ENCODE data around the gene OR2AK2. TPM values are rescaled to one million over a fixed set of nuclear protein-coding genes. Genes with fewer than 3 reads are reported as not detected.

Gene OR2AK2
- polyA plus RNA-seq, 1 donor from 2014 or later, result not detected

GRCh38 chr1:247998811-247999210 lies 33.8 kb downstream of the OR2AK2 start:
- H3K36me3 ChIP-seq (ENCODE audit: insufficient read depth, low read length), result no peaks in the 10 kb centered on the region
- H2AFZ ChIP-seq (ENCODE audit: low read depth, low read length), result no peak overlapping the region
- H3K27me3 ChIP-seq (ENCODE audit: insufficient read depth, low read depth, low read length), result no peaks in the 10 kb centered on the region
- no peak overlapping the region for H3K9ac ChIP-seq (ENCODE audit: low read length)
- no peaks in the 10 kb centered on the region for H3K9me3 ChIP-seq (ENCODE audit: low read length)
- H4K20me1 ChIP-seq (ENCODE audit: insufficient read depth), result no peaks in the 10 kb centered on the region
- no peaks in the 10 kb centered on the region for H3K79me2 ChIP-seq (replicated peaks; ENCODE audit: insufficient read depth, low read length)
- H3F3A ChIP-seq (ENCODE audit: insufficient read depth, low read length, poor library complexity, severe bottlenecking), result no peaks in the 10 kb centered on the region
- TF ChIP-seq SMC3 (conservative IDR thresholded peaks at IDR 0.05; ENCODE audit: poor library complexity), result no peak
- no peak for TF ChIP-seq EZH2 (IDR thresholded peaks at IDR 0.05; ENCODE audit: borderline replicate concordance, insufficient read depth, low read length, poor library complexity, severe bottlenecking)
- no peak for TF ChIP-seq POLR2AphosphoS5 (IDR thresholded peaks at IDR 0.05)
- TF ChIP-seq RAD21 (conservative IDR thresholded peaks at IDR 0.05), result no peak
- TF ChIP-seq REST (IDR thresholded peaks at IDR 0.05; ENCODE audit: borderline replicate concordance), result no peak
- no peak for TF ChIP-seq EP300 (conservative IDR thresholded peaks at IDR 0.05; ENCODE audit: poor library complexity, severe bottlenecking)
- no peak for TF ChIP-seq CTCF (IDR thresholded peaks at IDR 0.05; ENCODE audit: poor library complexity, severe bottlenecking)
- TF ChIP-seq TAF1 (IDR thresholded peaks at IDR 0.05; ENCODE audit: low read depth), result no peak
- TF ChIP-seq MXI1 (conservative IDR thresholded peaks at IDR 0.05; ENCODE audit: poor library complexity, severe bottlenecking), result no peak
- no peak overlapping the region for H3K4me3 ChIP-seq (ENCODE audit: low read length)
- no peak overlapping the region for H3K4me2 ChIP-seq (ENCODE audit: low read length)
- no peak overlapping the region for H3K27ac ChIP-seq (ENCODE audit: low read length)
- no peaks in the 10 kb centered on the region for H3K9me2 ChIP-seq (ENCODE audit: insufficient read depth, low read length)

GRCh38 chr1:248000169-248000568 lies 35.1 kb downstream of the OR2AK2 start:
- H3K4me3 ChIP-seq (ENCODE audit: low read length), result no peak overlapping the region
- no peak overlapping the region for H3K4me2 ChIP-seq (ENCODE audit: low read length)
- no peaks in the 10 kb centered on the region for H3K9me2 ChIP-seq (ENCODE audit: insufficient read depth, low read length)
- H3K27me3 ChIP-seq (ENCODE audit: insufficient read depth, low read depth, low read length), result no peaks in the 10 kb centered on the region
- no peaks in the 10 kb centered on the region for H3K36me3 ChIP-seq (ENCODE audit: insufficient read depth, low read length)
- H2AFZ ChIP-seq (ENCODE audit: low read depth, low read length), result no peak overlapping the region
- H3K9ac ChIP-seq (ENCODE audit: low read length), result no peak overlapping the region
- no peaks in the 10 kb centered on the region for H4K20me1 ChIP-seq (ENCODE audit: insufficient read depth)
- H3K27ac ChIP-seq (ENCODE audit: low read length), result no peak overlapping the region
- H3K9me3 ChIP-seq (ENCODE audit: low read length), result no peaks in the 10 kb centered on the region
- no peaks in the 10 kb centered on the region for H3F3A ChIP-seq (ENCODE audit: insufficient read depth, low read length, poor library complexity, severe bottlenecking)
- TF ChIP-seq EZH2 (IDR thresholded peaks at IDR 0.05; ENCODE audit: borderline replicate concordance, insufficient read depth, low read length, poor library complexity, severe bottlenecking) (no peak), CTCF (IDR thresholded peaks at IDR 0.05; ENCODE audit: poor library complexity, severe bottlenecking) (no peak), MXI1 (conservative IDR thresholded peaks at IDR 0.05; ENCODE audit: poor library complexity, severe bottlenecking) (no peak), RAD21 (conservative IDR thresholded peaks at IDR 0.05) (no peak), REST (IDR thresholded peaks at IDR 0.05; ENCODE audit: borderline replicate concordance) (no peak), EP300 (conservative IDR thresholded peaks at IDR 0.05; ENCODE audit: poor library complexity, severe bottlenecking) (no peak), SMC3 (conservative IDR thresholded peaks at IDR 0.05; ENCODE audit: poor library complexity) (no peak), POLR2AphosphoS5 (IDR thresholded peaks at IDR 0.05) (no peak), TAF1 (IDR thresholded peaks at IDR 0.05; ENCODE audit: low read depth) (no peak)
- H3K79me2 ChIP-seq (replicated peaks; ENCODE audit: insufficient read depth, low read length), result no peaks in the 10 kb centered on the region

Data from neural cell (in vitro differentiated cells).